ENCODE measurements around the gene GIMD1.

Gene GIMD1

GRCh38 chr4:106385853-106386393 is 17.3 kb upstream of the GIMD1 start:
- no peak for TF ChIP-seq CTCF (IDR thresholded peaks at IDR 0.05; ENCODE audit: low read depth, low read length)
- no peak for DNase-seq (ENCODE audit: low read depth in 2 of 2)
- no peak overlapping the region for H3K4me3 ChIP-seq (replicated peaks in 1 of 2; ENCODE audit: low read depth in 2 of 2, low read length in 2 of 2)

- no peak for TF ChIP-seq CTCF (IDR thresholded peaks at IDR 0.05; ENCODE audit: low read depth, low read length)
- H3K4me3 ChIP-seq (replicated peaks in 1 of 2; ENCODE audit: low read depth in 2 of 2, low read length in 2 of 2): no peak overlapping the region
- no peak for DNase-seq (ENCODE audit: low read depth in 2 of 2)
These were observed 16.3 kb upstream of the GIMD1 start for GRCh38 chr4:106384878-106385277.

- TF ChIP-seq CTCF (IDR thresholded peaks at IDR 0.05; ENCODE audit: low read depth, low read length): no peak
- DNase-seq (ENCODE audit: low read depth in 2 of 2): no peak
- H3K4me3 ChIP-seq (replicated peaks in 1 of 2; ENCODE audit: low read depth in 2 of 2, low read length in 2 of 2): no peak overlapping the region
These were observed 11.6 kb upstream of the GIMD1 start for GRCh38 chr4:106380179-106380578.

- DNase-seq (ENCODE audit: low read depth in 2 of 2): no peak
- H3K4me3 ChIP-seq (replicated peaks in 1 of 2; ENCODE audit: low read depth in 2 of 2, low read length in 2 of 2): no peak overlapping the region
- TF ChIP-seq CTCF (IDR thresholded peaks at IDR 0.05; ENCODE audit: low read depth, low read length): no peak
These were observed 4.4 kb upstream of the GIMD1 start for GRCh38 chr4:106373026-106373425.

GRCh38 chr4:106371161-106371560 is 2.6 kb upstream of the GIMD1 start:
- no peak for DNase-seq (ENCODE audit: low read depth in 2 of 2)
- TF ChIP-seq CTCF (IDR thresholded peaks at IDR 0.05; ENCODE audit: low read depth, low read length): no peak
- H3K4me3 ChIP-seq (replicated peaks in 1 of 2; ENCODE audit: low read depth in 2 of 2, low read length in 2 of 2): no peak overlapping the region

- no peak overlapping the region for H3K4me3 ChIP-seq (replicated peaks in 1 of 2; ENCODE audit: low read depth in 2 of 2, low read length in 2 of 2)
- TF ChIP-seq CTCF (IDR thresholded peaks at IDR 0.05; ENCODE audit: low read depth, low read length): no peak
- no peak for DNase-seq (ENCODE audit: low read depth in 2 of 2)
These were observed 1.6 kb upstream of the GIMD1 start for GRCh38 chr4:106370214-106370613.

- DNase-seq (ENCODE audit: low read depth in 2 of 2): peak; percentile 83 to 92
- no peak overlapping the region for H3K4me3 ChIP-seq (replicated peaks in 1 of 2; ENCODE audit: low read depth in 2 of 2, low read length in 2 of 2)
- peak; percentile 68 for TF ChIP-seq CTCF (IDR thresholded peaks at IDR 0.05; ENCODE audit: low read depth, low read length)
These were observed 980 bp upstream of the GIMD1 start for GRCh38 chr4:106369456-106370060.

Data from cardiac fibroblast (primary cell).